SU-DHL-6 (cell line): ENCODE data around the gene HOXA9.

Experiments
- H2AFZ ChIP-seq: fragments of 200-600 bp; sonication (generic); 2 replicates; pipeline ENCODE4 v1.6.1; 2014; ENCODE audit warnings: low read depth, mild to moderate bottlenecking, moderate library complexity, mixed read lengths, antibody characterized with exemption, low read length; ENCODE audit not compliant: severe bottlenecking
- H3F3A ChIP-seq: fragments of 200-600 bp; shearing (Covaris generic); 2 replicates; pipeline ENCODE4 v1.6.0; 2016; ENCODE audit warnings: antibody characterized with exemption, mild to moderate bottlenecking; ENCODE audit not compliant: insufficient read depth
- H3K27ac ChIP-seq: fragments of 200-600 bp; sonication (generic); 2 replicates; pipeline ENCODE4 v1.5.1; 2016; ENCODE audit warnings: low read depth, mild to moderate bottlenecking, low read length, moderate library complexity, mixed read lengths
- H3K27me3 ChIP-seq: fragments of 200-600 bp; sonication (generic), shearing (Covaris generic); 2 replicates; pipeline ENCODE4 v1.6.0; 2014; ENCODE audit warnings: mild to moderate bottlenecking, low read length
- H3K36me3 ChIP-seq: fragments of 200-600 bp; sonication (generic); 2 replicates; pipeline ENCODE4 v1.6.1; 2014; ENCODE audit warnings: mild to moderate bottlenecking, low read length, mixed read lengths
- H3K4me2 ChIP-seq: fragments of 300-600, 200-600 bp; shearing (Covaris generic), sonication (generic); 2 replicates; pipeline ENCODE4 v1.6.0; 2014; ENCODE audit warnings: low read length, low read depth, mild to moderate bottlenecking; ENCODE audit not compliant: poor library complexity, severe bottlenecking
- H3K4me3 ChIP-seq: fragments of 200-600 bp; sonication (generic); 2 replicates; pipeline ENCODE4 v1.5.1; 2014; ENCODE audit warnings: antibody characterized with exemption, low read length, mild to moderate bottlenecking, mixed read lengths; ENCODE audit not compliant: insufficient read depth, poor library complexity, severe bottlenecking
- H3K79me2 ChIP-seq: fragments of 200-600 bp; sonication (generic); 2 replicates; pipeline ENCODE4 v1.6.1; 2014; ENCODE audit warnings: mild to moderate bottlenecking, low read length, moderate library complexity; ENCODE audit not compliant: insufficient read depth
- H3K9ac ChIP-seq: fragments of 200-600 bp; sonication (generic); 2 replicates; pipeline ENCODE4 v1.7.0; 2014; ENCODE audit warnings: mild to moderate bottlenecking, low read length
- H3K9me2 ChIP-seq: fragments of 200-600 bp; sonication (generic); replicated peaks from 2 replicates; pipeline ENCODE4 v1.6.1; 2014; ENCODE audit warnings: low read length; ENCODE audit not compliant: insufficient read depth
- H3K9me3 ChIP-seq: fragments of 200-600 bp; sonication (generic); 2 replicates; pipeline ENCODE4 v1.6.1; 2014; ENCODE audit warnings: low read length, mixed read lengths; ENCODE audit not compliant: insufficient read depth
- H4K20me1 ChIP-seq: fragments of 200-600 bp; sonication (generic); 2 replicates; pipeline ENCODE4 v1.6.1; 2014; ENCODE audit warnings: low read depth, mild to moderate bottlenecking, antibody characterized with exemption, low read length, moderate library complexity, mixed read lengths
- EZH2phosphoT487 ChIP-seq: fragments of 200-600 bp; sonication (generic), shearing (Covaris generic); conservative IDR thresholded peaks from 2 replicates; pipeline ENCODE4 v1.6.1; 2018; ENCODE audit warnings: mild to moderate bottlenecking, antibody characterized with exemption, low read length, moderate library complexity, mixed read lengths
- TF ChIP-seq, protein P1 (sequence below): fragments of 200-600 bp; sonication (generic); IDR thresholded peaks from one replicate; pipeline ENCODE4 v1.5.1; 2017; ENCODE audit warnings: antibody characterized with exemption, mild to moderate bottlenecking, low read length, moderate library complexity; ENCODE audit not compliant: insufficient read depth, poor library complexity, severe bottlenecking

The HOXA9 gene

DNA sequence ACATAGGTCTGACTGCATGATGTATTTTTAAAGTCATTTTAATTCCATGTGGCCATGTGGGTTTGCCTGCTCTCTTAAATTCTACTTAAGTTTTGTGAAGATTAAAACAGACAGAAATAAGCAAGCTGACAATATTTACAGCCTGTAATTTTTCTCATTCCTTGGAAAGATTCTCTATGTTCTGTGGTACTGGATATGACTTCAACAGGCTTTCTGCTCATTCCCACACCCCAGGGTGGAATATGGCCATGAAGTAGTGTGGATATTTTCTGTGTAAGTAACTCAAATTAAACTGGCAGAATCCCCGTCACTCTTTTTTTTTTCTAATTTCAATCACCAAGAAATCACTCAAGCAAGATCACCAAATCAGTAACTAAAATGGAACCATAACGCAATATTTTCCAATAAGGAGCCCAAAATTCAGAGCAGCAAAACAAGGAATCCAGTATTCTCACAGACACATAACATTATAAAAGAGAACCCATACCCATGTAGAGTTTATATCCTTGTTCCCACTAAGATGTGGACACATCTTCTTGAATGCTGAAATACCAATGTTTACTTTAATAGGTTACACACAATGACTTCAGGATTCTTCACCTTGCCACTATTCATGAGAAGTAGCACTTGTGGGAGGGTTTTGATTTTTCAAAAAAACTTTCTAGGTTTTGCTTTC lies 27.6 kb downstream of the HOXA9 start:
- Histone ChIP-seq H2AFZ (no peak overlapping the region), H4K20me1 (no peaks in the 10 kb centered on the region), H3K9me2 (no peaks in the 10 kb centered on the region), H3K79me2 (no peaks in the 10 kb centered on the region), H3K4me3 (no peak overlapping the region), H3K36me3 (no peaks in the 10 kb centered on the region), H3F3A (no peaks in the 10 kb centered on the region; the same call in 1 of the 2 replicates), H3K4me2 (no peak overlapping the region), H3K9me3 (no peaks in the 10 kb centered on the region), H3K27me3 (no peaks in the 10 kb centered on the region), H3K27ac (no peak overlapping the region), H3K9ac (no peak overlapping the region)
- no peak for TF ChIP-seq EZH2phosphoT487
- TF ChIP-seq, protein P1, sequence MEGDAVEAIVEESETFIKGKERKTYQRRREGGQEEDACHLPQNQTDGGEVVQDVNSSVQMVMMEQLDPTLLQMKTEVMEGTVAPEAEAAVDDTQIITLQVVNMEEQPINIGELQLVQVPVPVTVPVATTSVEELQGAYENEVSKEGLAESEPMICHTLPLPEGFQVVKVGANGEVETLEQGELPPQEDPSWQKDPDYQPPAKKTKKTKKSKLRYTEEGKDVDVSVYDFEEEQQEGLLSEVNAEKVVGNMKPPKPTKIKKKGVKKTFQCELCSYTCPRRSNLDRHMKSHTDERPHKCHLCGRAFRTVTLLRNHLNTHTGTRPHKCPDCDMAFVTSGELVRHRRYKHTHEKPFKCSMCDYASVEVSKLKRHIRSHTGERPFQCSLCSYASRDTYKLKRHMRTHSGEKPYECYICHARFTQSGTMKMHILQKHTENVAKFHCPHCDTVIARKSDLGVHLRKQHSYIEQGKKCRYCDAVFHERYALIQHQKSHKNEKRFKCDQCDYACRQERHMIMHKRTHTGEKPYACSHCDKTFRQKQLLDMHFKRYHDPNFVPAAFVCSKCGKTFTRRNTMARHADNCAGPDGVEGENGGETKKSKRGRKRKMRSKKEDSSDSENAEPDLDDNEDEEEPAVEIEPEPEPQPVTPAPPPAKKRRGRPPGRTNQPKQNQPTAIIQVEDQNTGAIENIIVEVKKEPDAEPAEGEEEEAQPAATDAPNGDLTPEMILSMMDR, result no peak

- no peak overlapping the region for H3K4me3 ChIP-seq
- no peaks in the 10 kb centered on the region for H3K9me3 ChIP-seq
- H3F3A ChIP-seq, result peaks cover 7% of the 10 kb centered on the region; the same call in 1 of the 2 replicates
- no peak for TF ChIP-seq EZH2phosphoT487
- TF ChIP-seq, protein P1, result no peak
- H3K27ac ChIP-seq, result no peak overlapping the region
- no peak overlapping the region for H3K9ac ChIP-seq
- no peaks in the 10 kb centered on the region for H3K79me2 ChIP-seq
- H3K4me2 ChIP-seq, result no peak overlapping the region
- no peaks in the 10 kb centered on the region for H3K9me2 ChIP-seq
- no peak overlapping the region for H2AFZ ChIP-seq
- H4K20me1 ChIP-seq, result no peaks in the 10 kb centered on the region
- no peaks in the 10 kb centered on the region for H3K27me3 ChIP-seq
- no peaks in the 10 kb centered on the region for H3K36me3 ChIP-seq
Measured at GRCh38 chr7:27134392-27134791, 30.9 kb downstream of the HOXA9 start.

DNA sequence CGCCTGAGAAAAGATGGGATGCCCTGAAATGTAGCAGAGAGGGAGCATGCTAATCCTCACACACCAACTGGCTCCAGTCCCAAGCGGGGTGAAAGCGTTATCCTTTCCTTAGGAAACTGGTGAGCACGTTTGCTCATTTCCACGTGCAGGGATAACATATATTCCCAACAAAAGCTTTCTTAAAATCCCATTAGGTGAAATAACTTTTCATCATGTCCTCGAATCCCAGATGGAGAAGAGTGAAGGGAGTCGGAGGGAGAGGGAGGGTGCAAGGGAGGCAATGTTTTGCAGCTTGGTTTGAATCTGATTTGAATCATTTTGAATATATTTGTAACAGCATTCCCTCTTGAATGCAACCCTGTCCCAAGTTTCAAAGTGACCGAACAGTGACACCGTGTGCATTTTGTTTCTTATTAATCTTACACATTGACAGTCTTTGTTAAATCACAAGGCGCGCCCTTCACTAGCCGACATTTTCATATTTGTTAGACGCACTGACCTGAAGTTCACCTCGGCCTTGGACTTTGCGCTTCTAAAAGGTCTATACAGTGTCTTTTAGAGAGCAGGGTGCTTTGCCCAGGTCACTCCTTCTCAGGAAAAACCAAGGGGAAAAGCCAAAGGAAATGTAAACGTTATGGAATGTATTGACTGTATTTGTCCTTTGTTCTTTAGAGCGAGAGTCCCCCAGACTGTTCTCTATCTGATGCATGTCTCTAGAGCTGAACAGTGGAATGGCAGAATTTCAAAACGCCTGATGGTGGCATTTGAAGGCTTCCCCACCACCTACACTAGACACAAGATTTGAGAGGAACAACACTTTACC lies 31.7 kb downstream of the HOXA9 start:
- no peaks in the 10 kb centered on the region for H3K27me3 ChIP-seq
- no peak overlapping the region for H3K27ac ChIP-seq
- TF ChIP-seq, protein P1, result no peak
- TF ChIP-seq EZH2phosphoT487, result no peak

More for the DNA sequence above, 31.7 kb downstream of the HOXA9 start:
- H2AFZ ChIP-seq, result no peak overlapping the region
- H3F3A ChIP-seq, result peaks cover 7% of the 10 kb centered on the region; the same call in 1 of the 2 replicates
- no peak overlapping the region for H3K4me2 ChIP-seq
- H4K20me1 ChIP-seq, result no peaks in the 10 kb centered on the region
- no peak overlapping the region for H3K4me3 ChIP-seq
- no peaks in the 10 kb centered on the region for H3K9me3 ChIP-seq
- H3K79me2 ChIP-seq, result no peaks in the 10 kb centered on the region
- H3K9ac ChIP-seq, result no peak overlapping the region
- H3K36me3 ChIP-seq, result no peaks in the 10 kb centered on the region
- no peaks in the 10 kb centered on the region for H3K9me2 ChIP-seq
